ENCODE data around the gene VPS11.

The VPS11 gene

GRCh38 chr11:119106564-119107537 is 39.2 kb downstream of the VPS11 start, which contains the start of gene C2CD2L:
C2CD2L (plus strand) TSS chr11:119107344; CDS start chr11:119107742, 398 bp downstream.
- peak; percentile 96 for DNase-seq

DNA sequence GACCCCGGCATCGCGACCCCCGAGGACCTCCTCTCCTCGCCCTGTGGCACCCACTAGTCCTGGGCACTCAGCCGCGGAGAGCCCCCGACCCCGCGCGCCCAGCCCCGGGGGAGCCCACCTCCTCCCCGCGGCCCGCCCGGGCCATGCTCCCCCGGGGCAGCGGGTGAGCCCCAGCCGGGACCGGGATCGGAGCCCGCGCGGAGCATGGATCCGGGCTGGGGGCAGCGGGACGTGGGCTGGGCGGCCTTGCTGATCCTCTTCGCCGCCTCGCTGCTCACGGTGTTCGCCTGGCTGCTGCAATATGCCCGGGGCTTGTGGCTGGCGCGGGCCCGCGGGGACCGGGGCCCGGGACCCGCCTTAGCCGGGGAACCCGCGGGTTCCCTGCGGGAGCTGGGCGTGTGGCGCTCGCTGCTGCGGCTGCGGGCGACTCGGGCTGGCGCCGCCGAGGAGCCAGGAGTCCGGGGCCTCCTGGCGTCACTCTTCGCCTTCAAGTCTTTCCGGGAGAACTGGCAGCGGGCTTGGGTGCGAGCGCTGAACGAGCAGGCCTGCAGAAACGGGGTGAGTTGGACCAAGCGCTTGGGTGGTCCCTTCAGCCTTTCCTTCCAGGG is 40.0 kb downstream of the VPS11 start:
- DNase-seq, result no peak

- DNase-seq, result peak; percentile 65
These were observed 40.7 kb downstream of the VPS11 start for GRCh38 chr11:119108146-119108856.

- no peak for DNase-seq
These were observed 41.2 kb downstream of the VPS11 start for GRCh38 chr11:119108857-119109221.

- DNase-seq, result no peak
These were observed 42.2 kb downstream of the VPS11 start for GRCh38 chr11:119109843-119110242.

GRCh38 chr11:119110439-119110838 is 42.8 kb downstream of the VPS11 start:
- DNase-seq, result no peak

DNA sequence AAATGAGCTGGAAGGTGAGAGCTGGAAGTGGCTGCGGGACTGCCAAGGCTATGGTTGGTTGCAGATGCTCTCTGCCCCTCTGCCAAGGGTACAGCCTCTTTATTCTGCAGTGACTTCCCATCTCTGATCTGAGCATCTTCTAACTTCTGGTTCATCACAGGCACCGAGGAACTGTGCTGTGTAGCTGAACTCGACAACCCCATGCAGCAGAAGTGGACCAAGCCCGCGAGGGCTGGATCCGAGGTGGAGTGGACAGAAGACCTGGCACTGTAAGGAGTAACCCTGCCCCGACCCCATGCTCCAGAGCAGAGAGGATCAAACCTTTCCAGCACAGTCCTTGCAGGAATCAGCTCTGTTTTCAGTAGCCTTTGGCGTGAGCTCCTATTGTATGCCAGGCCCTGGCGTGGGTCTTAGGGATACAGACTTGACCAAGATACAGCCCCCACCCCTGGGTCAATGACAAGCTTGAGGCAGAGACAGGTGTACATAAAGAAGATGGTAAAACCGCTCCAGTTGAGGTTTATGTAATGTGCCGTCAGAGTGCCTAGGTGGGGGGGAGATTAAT is 43.8 kb downstream of the VPS11 start:
- no peak for DNase-seq

- no peak for DNase-seq
These were observed 44.8 kb downstream of the VPS11 start for GRCh38 chr11:119112314-119113020.

- no peak for DNase-seq
These were observed 46.1 kb downstream of the VPS11 start for GRCh38 chr11:119113716-119114115.

DNA sequence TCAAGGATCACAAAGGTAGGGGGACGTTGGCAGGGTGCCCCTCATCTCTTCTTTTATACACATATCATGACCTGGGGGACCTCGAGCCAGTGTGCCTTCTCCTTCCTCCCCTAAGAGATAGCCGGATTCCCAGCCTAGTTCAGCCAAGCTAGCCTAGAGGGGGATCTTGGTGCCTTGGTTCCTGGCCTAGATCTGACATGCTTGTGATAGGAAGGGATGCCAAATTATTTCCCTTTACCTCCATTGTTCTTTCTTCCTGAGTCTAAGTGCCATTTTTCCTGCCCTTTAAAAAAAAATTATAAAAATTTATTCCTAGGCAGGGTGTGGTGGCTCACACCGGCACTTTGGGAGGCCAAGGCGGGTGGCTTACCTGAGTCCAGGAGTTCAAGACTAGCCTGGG is 46.7 kb downstream of the VPS11 start:
- no peak for DNase-seq

DNA sequence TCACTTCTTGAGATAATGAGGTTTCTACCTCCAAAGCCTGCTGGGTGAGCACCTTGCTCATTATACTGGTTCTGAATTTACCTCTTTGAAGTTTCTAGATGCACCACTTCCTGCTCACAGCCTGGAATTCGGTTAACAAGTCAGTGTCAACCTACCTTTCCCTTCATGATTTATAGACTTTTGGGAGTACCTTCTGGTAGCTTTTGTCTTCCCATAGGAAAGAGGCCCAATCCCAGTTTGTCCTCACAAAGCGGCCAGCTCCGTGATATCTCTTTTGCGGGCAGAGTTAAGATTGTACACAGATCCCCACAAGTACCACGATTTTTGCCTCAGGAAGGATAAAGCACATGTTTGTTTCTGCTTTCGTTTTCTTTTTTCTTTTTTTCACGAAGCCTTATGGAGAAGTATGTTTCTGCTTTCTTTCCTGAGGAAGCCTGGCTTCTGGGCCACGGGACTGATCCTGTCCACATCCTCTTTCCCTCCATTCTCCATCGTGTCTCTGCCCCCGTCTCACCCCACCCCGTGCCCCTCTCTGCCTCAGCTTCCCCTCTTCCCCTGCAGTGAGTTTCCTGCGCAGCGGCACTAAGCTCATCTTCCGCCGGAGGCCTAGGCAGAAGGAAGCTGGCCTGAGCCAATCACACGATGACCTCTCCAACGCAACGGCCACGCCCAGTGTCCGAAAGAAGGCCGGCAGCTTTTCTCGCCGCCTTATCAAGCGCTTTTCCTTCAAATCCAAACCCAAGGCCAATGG is 48.0 kb downstream of the VPS11 start:
- DNase-seq, result peak; percentile 41

DNA sequence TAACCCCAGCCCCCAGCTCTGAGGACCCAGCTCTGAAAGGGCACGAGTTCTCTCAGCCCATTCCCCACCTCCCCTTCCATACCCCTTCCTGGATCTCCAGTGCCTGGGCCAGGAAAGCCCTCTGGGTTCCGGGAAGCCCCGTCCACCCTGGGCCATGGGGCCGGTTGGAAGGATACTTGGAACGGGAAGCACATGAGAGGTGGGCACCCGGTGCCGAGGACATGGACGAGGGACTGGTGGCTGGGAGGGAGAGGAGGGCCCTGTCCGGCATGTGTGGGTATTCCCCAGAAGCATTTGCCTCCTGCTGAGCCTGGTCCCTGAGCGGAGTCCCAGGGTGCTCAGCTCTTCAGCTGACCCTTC is 48.6 kb downstream of the VPS11 start:
- no peak for DNase-seq

DNA sequence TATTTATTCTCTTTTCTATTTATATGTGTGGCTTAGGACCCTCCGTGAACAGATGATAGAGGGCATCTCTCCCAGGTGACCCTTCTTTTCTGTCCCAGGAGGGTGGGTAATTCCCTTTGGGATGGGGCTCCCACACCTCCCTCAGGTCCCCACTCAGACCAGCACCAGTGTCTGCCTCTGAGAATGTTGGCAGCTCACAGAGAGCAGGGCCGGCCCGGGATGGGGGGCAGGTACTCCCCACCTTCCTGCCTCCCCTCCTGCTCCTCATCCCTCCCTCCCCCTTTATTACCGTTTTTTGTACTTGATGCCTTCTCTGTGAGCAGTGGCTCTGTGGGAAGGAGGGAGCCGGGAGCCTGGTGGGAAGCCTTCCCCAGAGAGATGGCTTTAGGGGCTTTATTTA is 49.0 kb downstream of the VPS11 start:
- DNase-seq, result no peak

GRCh38 chr11:119117004-119117706 is 49.5 kb downstream of the VPS11 start:
- no peak for DNase-seq

DNA sequence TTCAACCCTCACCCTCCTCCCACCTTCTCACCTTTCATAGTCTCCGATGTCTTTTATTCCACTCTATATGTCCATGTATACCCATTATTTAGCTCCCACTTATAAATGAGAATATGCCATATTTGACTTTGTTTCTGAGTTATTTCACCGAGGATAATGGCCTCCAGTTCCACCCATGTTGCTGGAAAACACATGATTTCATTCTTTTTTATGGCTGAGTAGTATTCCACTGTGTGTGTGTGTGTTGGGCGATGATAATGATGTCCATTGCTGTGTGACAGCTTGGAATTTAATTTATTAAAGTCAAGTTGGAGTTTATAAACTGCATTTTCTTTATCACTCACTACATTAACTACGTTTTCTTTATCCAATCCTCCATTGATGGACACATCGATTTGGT is 50.6 kb downstream of the VPS11 start:
- no peak for DNase-seq

- no peak for DNase-seq
These were observed 51.3 kb downstream of the VPS11 start for GRCh38 chr11:119118946-119119345.

GRCh38 chr11:119120639-119121007 is 53.0 kb downstream of the VPS11 start:
- DNase-seq, result no peak

- peak; percentile 100 for DNase-seq
These were observed 53.6 kb downstream of the VPS11 start, which contains the start of gene HINFP for GRCh38 chr11:119121008-119121810. HINFP (plus strand) TSS chr11:119121580; CDS start chr11:119126945, 5,365 bp downstream.

- no peak for DNase-seq
These were observed 54.1 kb downstream of the VPS11 start for GRCh38 chr11:119121811-119122124.

DNA sequence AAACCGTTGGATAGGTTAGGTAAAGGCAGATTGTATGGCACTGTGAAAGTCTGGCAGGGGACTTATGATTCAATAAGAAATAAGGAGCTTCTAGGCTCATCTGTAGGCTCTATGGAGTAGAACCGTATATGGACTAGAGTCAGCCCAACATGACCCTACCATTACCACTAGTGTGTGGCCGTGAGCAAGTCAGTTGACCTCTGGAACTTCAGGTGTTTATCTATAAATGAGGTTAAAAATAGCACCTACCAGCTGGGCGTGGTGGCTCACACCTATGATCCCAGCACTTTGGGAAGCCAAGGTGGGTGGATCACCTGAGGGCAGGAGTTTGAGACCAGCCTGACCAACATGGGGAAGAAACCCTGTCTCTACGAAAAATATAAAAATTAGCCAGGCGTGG is 58.2 kb downstream of the VPS11 start:
- no peak for DNase-seq

All from activated CD4-positive, alpha-beta T cell treated with anti-CD3 and anti-CD28 coated beads, Interleukin-10, Interleukin-2, amounts not matched to agents 100 ng/mL and 50 ng/mL, durations not matched to agents 16 hours and 8 hours (primary cell).